NOMO-1 (cell line): ENCODE measurements around the gene SLC10A4.

ENCODE experiments used
- DNase-seq, 2 experiments: peaks; one replicate each; lab custom pipeline; 2025; ENCODE audit not compliant: unreplicated experiment in 2 of 2; lab: John Stamatoyannopoulos, UW

Gene SLC10A4

GRCh38 chr4:48489683-48490011 lies 6.5 kb downstream of the SLC10A4 start:
- DNase-seq, result no peak

DNA sequence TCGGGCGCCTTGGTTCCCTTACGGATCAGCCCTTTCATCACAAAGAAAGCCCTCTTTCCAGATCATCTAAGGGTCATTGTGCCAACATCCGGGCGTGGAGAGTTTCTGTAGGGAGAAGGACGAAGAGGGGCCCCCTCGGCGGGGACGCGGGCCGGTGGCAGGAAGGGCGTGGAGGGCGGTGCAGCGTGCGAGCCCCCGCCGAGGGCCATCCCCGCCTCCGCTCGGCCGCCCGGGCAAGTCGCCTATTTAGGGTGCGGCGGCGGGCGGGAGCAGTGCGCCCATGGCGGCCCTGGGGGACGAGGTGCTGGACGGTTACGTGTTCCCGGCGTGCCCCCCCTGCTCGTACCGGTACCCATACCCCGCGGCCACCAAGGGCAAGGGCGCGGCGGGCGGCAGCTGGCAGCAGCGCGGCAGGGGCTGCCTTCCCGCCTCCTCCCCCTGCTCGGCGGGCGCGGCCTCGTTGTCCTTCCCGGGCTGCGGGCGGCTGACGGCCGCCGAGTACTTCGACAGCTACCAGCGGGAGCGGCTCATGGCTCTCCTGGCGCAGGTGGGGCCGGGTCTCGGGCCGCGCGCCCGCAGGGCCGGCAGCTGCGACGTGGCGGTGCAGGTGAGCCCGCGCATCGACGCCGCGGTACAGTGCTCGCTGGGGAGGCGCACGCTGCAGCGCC lies 7.0 kb downstream of the SLC10A4 start, which contains the start of gene ZAR1:
TSS of gene ZAR1 (plus strand) at position 241 of the 668 bp plus-strand sequence. CDS start at position 281, 40 bp downstream.
- DNase-seq, result no peak

DNA sequence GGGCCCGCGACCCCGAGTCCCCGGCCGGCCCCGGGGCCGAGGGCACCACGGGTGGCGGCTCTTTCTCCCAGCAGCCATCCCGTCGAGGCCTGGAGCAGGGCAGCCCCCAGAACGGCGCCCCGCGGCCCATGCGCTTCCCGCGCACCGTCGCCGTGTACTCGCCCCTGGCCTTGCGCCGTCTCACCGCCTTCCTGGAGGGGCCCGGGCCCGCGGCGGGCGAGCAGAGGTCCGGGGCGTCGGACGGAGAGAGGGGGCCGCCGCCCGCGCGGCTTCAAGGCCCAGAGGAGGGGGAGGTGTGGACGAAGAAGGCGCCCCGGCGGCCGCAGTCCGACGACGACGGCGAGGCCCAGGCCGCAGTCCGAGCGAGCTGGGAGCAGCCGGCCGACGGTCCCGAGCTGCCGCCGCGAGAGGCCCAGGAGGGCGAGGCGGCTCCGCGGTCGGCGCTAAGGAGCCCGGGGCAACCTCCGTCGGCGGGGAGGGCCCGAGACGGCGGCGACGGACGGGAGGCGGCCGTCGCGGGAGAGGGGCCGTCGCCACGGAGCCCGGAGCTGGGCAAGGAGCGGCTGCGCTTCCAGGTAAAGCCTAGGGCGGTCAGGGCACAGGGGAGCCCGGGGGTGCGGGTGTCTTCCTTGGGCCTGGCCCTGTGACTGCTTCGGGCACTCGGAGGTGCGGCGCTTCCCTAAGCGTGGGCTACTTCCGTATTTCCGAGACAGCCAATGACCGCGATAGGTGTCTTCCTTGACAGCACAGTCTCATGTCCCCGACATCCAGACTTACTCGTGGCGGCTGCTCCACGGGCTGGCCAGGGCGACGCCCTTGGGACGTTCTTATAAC lies 7.8 kb downstream of the SLC10A4 start:
- no peak for DNase-seq

GRCh38 chr4:48491514-48492176 lies 8.5 kb downstream of the SLC10A4 start:
- DNase-seq, result no peak

- peak; percentile 3 to 58 for DNase-seq
Observed at GRCh38 chr4:48493452-48494100, 10.4 kb downstream of the SLC10A4 start.

- DNase-seq, result no peak
Observed at GRCh38 chr4:48495941-48496340, 12.8 kb downstream of the SLC10A4 start.

GRCh38 chr4:48498895-48499294 lies 15.8 kb downstream of the SLC10A4 start:
- DNase-seq, result no peak

GRCh38 chr4:48499551-48500066 lies 16.5 kb downstream of the SLC10A4 start:
- no peak for DNase-seq

GRCh38 chr4:48503233-48504025 lies 20.3 kb downstream of the SLC10A4 start:
- DNase-seq, result no peak

DNA sequence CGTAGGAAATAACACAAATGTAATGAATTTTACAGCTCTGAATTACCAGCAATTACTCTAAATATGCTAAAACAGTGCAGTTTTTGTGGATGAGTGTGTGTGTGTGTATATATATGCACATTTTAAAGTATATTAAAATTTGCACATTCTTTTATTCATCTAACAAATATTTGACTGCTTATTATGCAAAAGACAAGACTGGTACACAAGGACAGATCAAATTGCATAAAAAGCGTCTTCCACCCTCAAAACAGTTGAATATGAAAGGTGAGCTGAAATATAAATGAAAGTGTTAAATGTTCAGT lies 20.8 kb downstream of the SLC10A4 start:
- no peak for DNase-seq

DNA sequence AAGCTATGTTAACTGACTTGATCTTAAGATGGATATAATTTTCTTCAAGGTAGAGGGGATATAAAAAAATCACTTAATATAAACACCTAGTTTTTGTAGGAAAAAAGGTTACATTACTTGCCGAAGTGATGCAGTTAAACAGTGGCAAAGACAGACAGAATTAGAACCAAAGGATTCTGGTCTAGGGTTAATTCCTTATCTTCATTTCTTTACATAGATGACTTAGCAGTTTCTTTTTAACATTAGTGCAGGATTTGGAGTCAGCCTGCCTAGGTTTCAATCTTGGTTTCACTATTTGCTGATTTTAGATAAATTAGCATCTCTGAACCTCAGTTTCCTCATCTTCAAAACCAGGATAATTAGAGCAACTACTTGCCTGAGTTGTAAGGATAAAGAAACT lies 21.2 kb downstream of the SLC10A4 start:
- no peak for DNase-seq

- no peak for DNase-seq
Observed at GRCh38 chr4:48506716-48507115, 23.6 kb downstream of the SLC10A4 start.

DNA sequence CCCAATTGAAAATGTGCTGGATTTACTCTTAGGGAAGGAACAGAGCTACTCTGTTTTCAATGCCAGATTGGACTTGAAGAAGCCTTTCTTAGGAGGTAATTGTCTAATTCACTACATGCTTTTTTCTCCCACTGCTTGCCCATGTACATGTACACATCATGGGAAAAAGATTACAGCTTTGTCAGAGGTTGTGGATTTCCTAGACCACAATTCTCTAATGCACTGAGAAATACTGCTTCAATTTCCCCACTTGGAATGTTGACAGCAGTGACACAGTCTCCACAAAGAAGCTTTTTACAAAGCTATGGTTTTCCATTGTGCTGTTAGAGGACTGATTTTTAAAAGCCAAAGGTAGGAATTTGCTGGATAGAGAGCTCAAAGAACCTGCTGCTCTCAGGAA lies 26.4 kb downstream of the SLC10A4 start:
- DNase-seq, result no peak

DNA sequence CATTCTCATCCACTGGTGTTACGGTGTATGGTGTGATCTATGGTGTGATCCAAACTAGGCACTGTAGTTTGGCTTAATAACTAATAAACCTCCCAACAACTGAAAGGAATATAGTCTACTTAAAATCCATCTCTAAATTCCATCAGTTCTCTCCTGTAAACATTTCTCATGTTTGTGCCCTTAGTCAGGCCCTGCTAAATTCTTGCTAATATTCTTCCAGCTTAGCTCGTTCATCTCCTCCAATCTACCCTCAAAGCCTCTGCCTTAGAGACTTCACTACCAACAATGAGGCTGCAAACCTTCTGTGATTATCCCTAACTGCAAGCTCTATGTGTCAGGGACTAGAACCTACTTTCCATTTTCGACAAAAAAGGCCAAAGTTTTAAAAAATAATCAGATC lies 35.0 kb downstream of the SLC10A4 start:
- no peak for DNase-seq

DNA sequence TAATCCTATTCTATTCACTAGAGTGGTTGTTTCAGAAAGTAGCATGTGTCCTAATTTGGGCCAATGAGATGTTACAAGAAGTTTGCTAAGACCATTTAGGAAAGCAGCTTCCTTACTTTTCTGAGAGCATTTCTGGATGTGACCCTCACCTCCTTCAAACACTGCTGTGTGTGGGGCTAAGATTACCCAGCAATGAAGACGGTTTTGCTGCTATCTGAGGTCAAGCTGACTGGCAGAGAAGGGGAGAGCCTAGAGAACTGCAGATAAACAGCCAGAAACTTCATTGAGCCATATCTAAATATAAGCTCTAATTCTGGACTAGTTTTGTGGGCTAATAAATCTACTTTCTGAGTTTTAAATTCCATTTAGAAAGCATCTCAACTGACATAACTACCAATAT lies 43.3 kb downstream of the SLC10A4 start:
- DNase-seq, result no peak

- no peak for DNase-seq
Observed at GRCh38 chr4:48538358-48538757, 55.2 kb downstream of the SLC10A4 start.
